ENCODE results near the gene ODAD3.
A peak's percentile ranks its signal among the peaks of the same experiment; 100 is the strongest.
"Not testable (repeated sequence)": the region's sequence is repeated elsewhere in the genome, so short reads cannot be mapped to it uniquely, and the experiment has no call there.

ODAD3 gene

DNA sequence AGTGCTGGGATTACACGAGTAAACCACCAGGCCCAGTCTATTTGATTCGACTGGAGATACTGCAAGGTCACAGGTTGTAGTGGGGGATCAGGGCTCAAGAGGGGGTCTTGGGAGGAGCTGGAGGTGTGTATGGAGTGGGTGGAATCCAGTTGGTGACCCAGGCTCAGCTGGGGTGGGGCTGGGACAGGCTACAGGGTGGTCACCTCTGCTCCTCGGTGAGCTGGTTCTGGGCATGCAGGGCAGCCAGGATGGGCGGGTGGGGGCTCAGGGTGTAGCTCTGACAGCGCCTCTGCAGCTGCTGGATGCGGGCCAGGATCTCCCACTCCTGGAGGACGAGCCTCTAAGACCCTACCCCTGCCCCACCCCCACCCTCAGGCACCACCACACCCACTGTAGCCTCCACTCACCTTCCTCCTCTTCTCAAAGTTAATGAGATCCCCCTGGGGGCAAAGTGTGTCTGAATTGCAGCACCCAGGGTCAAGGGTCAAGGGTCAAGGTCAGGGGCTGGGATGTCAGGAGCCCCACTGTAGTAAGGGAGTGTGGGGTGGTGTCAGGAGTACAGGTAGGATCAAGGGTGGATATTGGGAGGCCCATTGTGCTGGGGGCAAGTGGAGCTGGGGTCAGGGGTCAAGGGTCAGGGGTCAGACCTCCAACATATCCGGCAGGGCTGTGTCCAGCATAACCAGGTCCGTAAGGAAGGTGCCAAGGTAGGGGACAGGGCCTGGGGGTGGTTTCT is 32.9 kb downstream of the ODAD3 start:
- DNase-seq: no peak

- no peak for DNase-seq
Observed at GRCh38 chr19:11400798-11401197, 34.1 kb downstream of the ODAD3 start.

DNA sequence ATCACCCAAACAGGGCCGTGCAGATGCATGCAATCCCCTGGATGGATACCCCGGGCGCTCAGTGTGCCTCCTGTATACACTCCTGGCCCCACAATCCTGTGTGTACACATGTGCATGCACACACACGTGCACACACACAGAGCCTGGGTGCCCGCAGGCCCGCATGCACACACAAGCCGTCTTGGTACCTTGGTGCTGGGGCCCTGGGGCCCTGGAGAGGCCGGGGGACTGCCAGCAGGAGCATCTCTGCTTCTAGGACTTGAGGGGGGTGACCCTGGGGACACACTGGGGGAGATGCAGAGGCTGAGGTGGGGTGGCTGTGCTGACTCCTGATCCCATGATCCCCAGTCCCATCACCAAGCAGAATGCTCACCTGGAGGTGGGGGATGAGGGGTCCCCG is 35.3 kb downstream of the ODAD3 start:
- no peak for DNase-seq

DNA sequence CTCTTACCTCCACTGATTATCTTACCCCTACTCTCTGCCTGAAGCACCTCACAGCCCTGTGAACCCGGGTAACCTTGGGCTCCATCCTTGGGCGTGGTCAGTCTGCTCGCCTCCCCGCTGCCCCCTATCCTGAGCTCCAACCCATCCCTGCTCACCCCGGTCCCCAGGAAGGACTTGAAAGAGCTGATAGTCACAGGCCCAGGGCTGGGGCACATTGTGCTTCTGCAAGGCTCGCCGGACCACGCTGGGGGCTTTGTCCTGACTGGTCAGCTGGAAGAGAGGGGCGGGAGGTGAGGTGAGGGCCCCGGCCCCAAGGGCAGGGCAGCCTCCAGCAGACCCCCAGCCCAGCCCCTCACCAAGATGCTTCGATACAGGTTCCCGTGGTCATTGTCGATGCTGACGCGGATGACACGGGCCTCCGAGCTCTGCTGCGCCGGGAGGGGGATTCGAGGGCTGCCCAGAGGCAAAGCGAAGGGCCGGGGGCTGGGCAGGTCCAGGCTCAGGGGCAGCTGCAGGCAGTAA is 37.8 kb downstream of the ODAD3 start:
- DNase-seq: no peak

- DNase-seq: no peak
Observed at GRCh38 chr19:11390933-11391680, 43.8 kb downstream of the ODAD3 start.

DNA sequence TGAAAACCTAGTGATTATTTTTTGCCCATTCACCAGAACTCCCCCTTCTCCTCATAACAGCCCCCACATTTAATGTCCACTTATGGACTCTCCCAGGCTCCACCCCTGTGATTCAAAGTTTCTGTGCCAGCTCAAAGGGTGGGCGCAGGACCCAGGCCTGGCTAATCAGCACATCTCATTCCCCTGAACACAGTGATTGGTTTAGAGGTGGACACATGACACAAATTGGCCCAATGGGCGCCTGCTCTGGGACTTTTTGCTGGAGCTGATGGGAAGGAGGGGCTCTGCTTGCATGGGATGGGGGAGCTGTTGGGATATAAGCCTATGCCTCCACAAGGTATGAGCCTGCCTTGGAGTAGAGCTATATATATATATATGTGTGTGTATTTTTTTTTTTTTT is 44.6 kb downstream of the ODAD3 start:
- DNase-seq: no peak

DNA sequence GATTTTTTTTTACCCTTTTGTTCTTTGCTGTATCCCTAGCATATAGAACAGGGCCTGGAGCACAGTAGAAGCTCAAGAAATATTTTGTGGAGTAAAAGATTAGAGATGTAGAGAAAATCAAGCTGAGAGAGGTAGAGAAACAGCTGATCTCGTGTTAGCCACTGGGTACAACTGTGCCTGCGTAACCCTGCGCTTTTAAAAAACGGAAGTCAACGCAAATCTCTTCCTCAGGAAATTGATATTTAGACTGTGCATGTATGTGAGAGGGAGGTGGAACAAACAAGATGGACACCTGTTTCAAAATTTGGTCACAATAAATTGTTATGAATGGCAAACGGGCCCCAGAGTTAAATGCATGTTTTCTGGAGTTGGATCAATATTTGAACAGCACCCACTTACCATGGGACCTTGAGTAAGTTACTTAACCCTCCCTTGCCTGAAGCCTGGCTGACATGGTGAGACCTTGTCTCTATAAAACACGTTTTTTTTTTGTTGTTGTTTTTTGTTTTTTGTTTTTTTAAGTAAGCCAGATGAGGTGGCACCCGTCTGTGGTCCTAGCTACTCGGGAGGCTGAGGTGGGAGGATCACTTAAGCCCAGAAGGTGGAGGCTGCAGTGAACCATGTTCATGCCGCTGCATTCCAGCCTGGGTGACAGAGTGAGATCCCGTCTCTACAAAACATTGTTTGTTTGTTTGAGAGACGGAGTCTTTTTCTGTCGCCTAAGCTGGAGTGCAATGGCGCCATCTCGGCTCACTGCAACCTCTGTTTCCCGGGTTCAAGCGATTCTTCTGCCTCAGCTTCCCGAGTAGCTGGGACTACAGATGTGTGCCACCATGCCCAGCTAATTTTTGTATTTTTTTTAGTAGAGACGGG is 47.5 kb downstream of the ODAD3 start:
- DNase-seq: no peak

GRCh38 chr19:11384778-11385129 is 50.2 kb downstream of the ODAD3 start:
- DNase-seq: no peak

- no peak for DNase-seq
Observed at GRCh38 chr19:11383706-11384048, 51.2 kb downstream of the ODAD3 start.

DNA sequence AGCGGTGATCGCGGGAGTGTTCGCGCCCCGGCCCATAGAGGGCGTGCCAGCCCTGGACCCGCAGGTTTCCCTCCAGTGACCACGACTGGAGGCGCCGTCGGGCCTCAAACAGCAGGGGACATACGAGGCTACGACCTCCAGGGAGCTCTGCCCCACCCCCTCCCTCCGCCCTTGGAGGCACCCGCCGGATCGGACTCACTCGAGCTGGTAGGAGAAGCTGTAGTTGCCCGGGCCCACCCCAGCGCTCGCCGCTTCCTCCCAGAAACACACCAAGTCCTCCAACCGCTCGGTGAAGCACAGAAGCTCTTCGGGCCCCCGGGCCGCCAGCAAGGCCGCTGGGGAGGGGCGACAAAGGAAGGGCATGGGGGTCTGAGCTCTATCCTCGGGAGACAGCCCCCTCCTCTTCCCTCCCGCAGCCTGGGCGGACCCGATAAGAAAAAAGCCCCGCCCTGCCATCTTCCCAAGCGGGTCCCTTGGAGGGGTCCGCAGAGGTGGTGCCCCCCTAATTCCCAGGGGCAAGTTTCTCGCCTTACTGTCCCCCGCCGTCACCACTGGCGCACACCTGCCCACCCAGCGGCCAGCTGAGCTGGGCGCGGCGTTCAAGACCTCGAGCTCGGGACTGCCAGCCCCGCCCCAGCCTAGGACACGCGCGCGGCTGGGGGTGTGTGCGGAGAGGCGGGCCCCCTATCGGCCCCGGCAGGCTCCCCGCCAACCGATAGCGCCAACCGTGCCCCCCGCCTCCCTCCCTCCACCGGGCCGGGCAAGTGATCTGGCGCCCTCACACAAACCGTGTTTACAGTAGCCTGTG is 51.8 kb downstream of the ODAD3 start:
- DNase-seq: no peak

DNA sequence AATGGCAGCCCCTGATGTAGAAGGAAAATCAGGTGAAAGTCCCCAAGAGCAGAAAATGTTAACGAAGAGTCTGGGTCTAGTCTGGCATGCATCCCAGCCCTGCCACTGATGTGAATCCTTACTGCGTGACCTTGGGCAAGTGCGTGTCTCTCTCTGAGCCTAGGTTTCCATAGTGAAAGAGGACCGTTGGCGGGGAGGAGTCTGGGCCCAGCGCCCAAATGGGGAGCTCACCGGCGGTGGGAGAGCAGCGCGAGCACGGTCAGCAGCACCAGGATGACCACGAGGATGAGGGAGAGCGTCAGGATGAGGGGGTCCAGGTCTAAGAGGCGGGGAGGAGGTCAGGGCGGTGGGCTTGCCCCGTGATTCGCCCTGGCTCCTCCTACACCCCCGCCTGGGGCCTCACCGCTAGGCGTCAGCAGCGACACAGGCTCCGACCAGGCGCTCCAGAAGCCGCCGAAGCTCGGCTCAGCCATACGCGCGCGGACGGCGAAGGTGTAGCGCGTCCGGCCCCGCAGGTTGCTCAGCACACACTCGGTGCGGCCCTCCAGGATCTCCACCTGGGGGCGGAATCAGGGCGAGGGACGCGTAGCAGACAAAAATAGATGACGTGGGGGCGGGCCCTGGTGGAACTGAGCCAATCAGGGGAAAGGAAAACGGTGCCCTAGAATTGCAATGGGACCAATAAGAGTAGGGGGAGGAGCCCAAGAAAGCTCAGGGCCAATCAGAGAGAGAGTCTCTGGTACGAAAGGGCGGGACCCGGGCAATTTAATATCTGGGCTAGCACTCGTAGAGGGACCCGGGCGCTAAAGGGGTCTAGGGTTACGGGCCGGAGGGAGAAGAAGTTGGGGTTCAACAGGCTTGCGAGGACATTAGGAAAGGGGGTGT is 54.0 kb downstream of the ODAD3 start:
- DNase-seq: peak; percentile 85 to 95

- no peak for DNase-seq
Observed at GRCh38 chr19:11379857-11380350, 55.0 kb downstream of the ODAD3 start.

GRCh38 chr19:11379269-11379845 is 55.6 kb downstream of the ODAD3 start:
- not testable (repeated sequence) for DNase-seq

DNA sequence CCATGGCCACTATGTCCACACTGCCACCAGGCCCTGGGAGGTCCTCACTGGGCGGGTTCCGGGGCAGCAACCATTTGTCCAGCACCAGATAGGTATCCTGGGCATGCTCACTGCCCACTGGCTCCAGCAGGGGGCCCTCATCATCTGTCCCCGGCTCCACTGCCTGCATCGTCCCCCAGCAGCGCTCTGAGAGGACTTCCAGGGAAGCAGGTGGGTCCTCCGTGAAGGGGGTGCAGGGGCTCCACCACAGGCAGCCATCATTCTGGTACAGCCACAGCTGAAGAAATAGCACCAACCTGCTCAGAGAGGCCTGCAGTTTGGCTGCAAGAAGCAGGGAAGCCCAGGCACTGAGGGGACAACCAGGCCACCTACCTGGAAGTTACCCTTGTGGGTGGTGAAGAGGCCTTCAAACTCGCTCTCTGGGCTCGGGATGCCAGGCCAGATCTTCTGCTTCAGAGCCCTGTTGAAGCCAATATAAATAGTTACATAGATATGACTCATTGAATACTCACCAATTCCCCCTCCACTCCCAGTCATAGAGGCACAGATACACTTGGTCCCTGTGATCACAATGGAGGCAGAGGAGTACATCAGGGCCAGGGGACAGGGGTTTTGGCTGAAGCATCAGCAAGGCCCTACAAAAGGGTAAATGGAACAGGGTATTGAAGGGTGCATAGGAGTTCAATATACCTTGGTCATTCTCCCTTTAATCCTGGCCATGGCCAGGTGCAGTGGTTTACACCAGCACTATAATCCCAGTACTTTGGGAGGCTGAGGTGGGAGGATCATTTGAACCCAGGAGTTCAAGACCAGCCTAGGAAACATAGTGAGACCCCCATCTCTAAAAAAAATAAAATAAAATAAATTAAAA is 56.4 kb downstream of the ODAD3 start:
- DNase-seq: no peak

- DNase-seq: no peak
Observed at GRCh38 chr19:11377756-11378155, 57.2 kb downstream of the ODAD3 start.

DNA sequence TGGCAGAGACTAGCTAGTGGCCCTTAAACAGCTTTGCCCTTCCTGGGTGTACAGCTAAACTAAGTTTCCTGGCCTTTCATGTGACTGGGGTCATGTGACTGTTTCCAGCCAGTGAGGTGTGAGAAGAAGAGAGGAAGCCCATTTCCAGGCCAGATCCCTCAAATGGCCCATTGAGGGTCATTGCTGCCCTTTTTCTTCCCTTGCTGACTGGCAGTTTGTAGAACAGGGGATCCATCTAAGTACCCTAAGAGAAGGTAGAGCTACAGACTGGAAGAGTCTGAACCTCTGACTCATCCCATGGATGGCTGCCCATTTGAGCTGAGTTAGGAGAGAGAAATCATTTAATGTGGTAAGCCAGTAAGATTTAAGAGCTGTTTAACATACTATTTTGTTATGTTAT is 57.7 kb downstream of the ODAD3 start:
- DNase-seq: no peak

- DNase-seq: no peak
Observed at GRCh38 chr19:11375143-11375948, 59.6 kb downstream of the ODAD3 start.

GRCh38 chr19:11374433-11375142 is 60.3 kb downstream of the ODAD3 start, which contains the start of gene SWSAP1:
Gene SWSAP1 (plus strand): TSS chr19:11374666. CDS start chr19:11374681, 15 bp downstream.
- peak; percentile 99 for DNase-seq
